ENCODE data around the gene SCN1A. TPM values are rescaled to one million over a fixed set of nuclear protein-coding genes. Genes with fewer than 3 reads are reported as not detected.

The SCN1A gene
- total and polyA plus RNA-seq, 2 donors (not counting 3 experiments of a cell fraction or from before 2014, with no cell fraction given) = not detected

GRCh38 chr2:166155589-166155988 lies 27.8 kb upstream of the SCN1A start:
- no peaks in the 10 kb centered on the region for H3K4me1 ChIP-seq (ENCODE audit: control insufficient read depth, extremely low read depth, insufficient read depth, low read length)
- DNase-seq (ENCODE audit: low read depth, low spot score) (no peak), FAIRE-seq (no peak)
- H3K27me3 ChIP-seq (ENCODE audit: control insufficient read depth in 2 of 2, insufficient read depth in 2 of 2, low read length in 2 of 2) = no peaks in the 10 kb centered on the region
- no peaks in the 10 kb centered on the region for H3K9me3 ChIP-seq (replicated peaks; ENCODE audit: control insufficient read depth, insufficient read depth, low read length)
- no peaks in the 10 kb centered on the region for H3K79me2 ChIP-seq (ENCODE audit: control insufficient read depth, insufficient read depth, low read length)
- intact Hi-C loops (cut with micrococcal nuclease) = no loop called here
- no TSS peak for BruUV-seq (replicated peaks)
- CTCF ChIA-PET = interaction anchor here (1.1 kb wide), 1 partner anchor 205 kb away, joined by 3 read pairs; no protein-coding TSS in a partner anchor
- TF ChIP-seq, protein P1, sequence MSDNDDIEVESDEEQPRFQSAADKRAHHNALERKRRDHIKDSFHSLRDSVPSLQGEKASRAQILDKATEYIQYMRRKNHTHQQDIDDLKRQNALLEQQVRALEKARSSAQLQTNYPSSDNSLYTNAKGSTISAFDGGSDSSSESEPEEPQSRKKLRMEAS (IDR thresholded peaks at IDR 0.05; ENCODE audit: insufficient read depth, insufficient read length) = no peak
- TF ChIP-seq POLR2AphosphoS5 (IDR thresholded peaks at IDR 0.05; ENCODE audit: insufficient read depth, low read depth, low read length) (no peak), MYC (IDR thresholded peaks at IDR 0.05; ENCODE audit: low read depth, low read length) (no peak), EZH2 (IDR thresholded peaks at IDR 0.05; ENCODE audit: borderline replicate concordance, low read depth, low read length, severe bottlenecking) (no peak), FOS (IDR thresholded peaks at IDR 0.05; ENCODE audit: borderline replicate concordance, insufficient read depth, low read length) (no peak), CTCF (IDR thresholded peaks at IDR 0.05; ENCODE audit: extremely low read depth in 1 of 2, insufficient read depth in 1 of 2, low read depth in 1 of 2, low read length in 2 of 2) (no peak), GATA2 (IDR thresholded peaks at IDR 0.05; ENCODE audit: insufficient read depth, insufficient read length, low read depth, low read length) (no peak), JUN (IDR thresholded peaks at IDR 0.05; ENCODE audit: borderline replicate concordance, insufficient read depth, insufficient read length, low read depth) (no peak), POLR2A (IDR thresholded peaks at IDR 0.05; ENCODE audit: low read depth, low read length) (no peak)
- no peaks in the 10 kb centered on the region for H3K36me3 ChIP-seq (ENCODE audit: control insufficient read depth in 2 of 2, extremely low read depth in 1 of 2, insufficient read depth in 2 of 2, low read length in 2 of 2)
- H2AFZ ChIP-seq (ENCODE audit: low read depth, low read length) = no peak overlapping the region
- H4K20me1 ChIP-seq (replicated peaks; ENCODE audit: control insufficient read depth, extremely low read depth, insufficient read depth, low read length) = no peaks in the 10 kb centered on the region
- no peak overlapping the region for H3K4me3 ChIP-seq (replicated peaks in 1 of 3; ENCODE audit: insufficient read depth in 1 of 3, low read depth in 1 of 3, low read length in 3 of 3)
- dilution Hi-C loops (cut with MboI; ENCODE audit: extremely low pct_ligation_motif_present, low sequenced_read_pairs) = no loop called here
- H3K9ac ChIP-seq (replicated peaks; ENCODE audit: extremely low read depth, insufficient read depth, low read length) = no peak overlapping the region
- no peak overlapping the region for H3K4me2 ChIP-seq (ENCODE audit: insufficient read depth, low read length)
- H3K9me1 ChIP-seq (replicated peaks; ENCODE audit: control insufficient read depth, extremely low read depth, insufficient read depth, low read length) = no peaks in the 10 kb centered on the region
- no peak overlapping the region for H3K27ac ChIP-seq (ENCODE audit: insufficient read depth, low read depth, low read length)
- POLR2A ChIA-PET = no interaction called here

Measured in endothelial cell of umbilical vein (primary cell).